ENCODE results near the gene GALNT9. TPM values are rescaled to one million over a fixed set of nuclear protein-coding genes. Genes with fewer than 3 reads are reported as not detected.

Gene GALNT9
- polyA plus RNA-seq, 4 donors: 6.2 to 10.4 (median 8.2) TPM

DNA sequence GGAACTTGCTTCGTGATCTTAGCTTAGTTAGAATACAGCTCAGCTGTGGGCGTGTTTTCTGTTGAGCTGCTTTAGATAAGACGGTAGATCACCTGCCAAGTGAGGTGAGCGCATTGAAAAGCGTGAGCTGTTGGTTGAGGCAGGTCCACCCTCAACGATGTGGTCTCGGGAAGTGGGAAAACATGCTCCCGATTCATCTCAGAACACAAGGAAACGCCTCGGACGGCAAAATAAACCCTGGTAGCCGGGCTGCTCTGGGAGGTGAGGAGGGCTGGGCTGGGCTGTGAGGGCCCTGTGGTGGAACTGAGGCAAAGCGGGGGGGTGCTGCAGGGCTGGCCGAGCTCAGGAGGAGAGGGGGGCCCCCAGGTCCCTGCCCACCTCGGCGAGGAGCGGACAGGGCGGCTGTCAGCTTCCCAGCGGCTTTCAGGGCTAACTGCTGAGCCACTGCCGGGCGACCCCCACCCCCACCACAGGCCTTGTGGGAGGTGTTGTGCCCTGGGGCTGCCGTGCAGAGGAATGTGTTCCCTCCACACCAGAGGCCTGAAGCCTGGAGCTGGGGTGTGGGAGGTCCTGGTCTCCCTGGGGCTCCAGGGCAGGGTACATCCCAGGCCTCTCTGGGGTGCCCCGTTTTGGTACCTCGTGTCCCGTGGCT is 154.4 kb downstream of the GALNT9 start:
- DNase-seq (ENCODE audit: low read depth in 4 of 4, low spot score in 3 of 4): no peak

DNA sequence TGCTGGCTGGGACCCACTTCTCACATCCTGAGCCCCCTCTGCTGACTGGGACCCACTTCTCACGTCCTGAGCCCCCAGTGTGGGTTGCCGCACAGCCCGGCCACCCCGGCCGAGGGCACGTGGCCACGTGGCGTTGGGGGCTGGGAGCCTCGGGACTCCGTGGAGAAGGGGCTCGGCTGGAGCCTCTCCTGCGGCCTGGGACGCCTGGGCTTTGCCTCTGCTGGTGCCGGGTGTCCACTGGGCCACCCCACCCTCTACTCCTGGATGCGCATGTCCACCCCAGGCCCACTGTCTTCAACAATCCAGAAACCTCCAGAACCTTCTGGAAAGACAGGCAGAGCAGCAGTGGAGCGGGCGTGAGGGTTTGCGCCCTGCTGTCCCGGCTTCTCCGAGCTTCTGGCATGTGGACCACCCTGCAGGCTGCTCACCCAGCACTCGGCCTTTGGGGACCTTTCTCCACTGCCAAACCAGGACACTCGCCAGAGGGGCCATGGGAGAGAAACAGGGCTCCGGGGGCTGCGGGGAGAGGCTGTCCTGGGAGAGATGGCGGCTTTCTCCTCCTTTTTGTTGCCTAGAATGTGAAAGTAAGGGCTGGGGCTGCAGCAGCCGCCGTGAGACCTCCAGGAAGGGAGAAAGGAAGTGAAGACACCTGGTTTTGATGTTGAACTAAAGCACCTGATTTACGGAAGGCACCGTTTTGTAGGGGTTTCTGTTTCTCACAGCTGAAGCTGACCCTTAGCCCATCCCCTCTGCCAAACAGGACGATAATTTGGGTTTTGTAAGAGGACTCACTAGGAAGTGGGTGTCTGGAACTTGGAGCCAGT is 155.2 kb downstream of the GALNT9 start:
- DNase-seq (ENCODE audit: low read depth in 4 of 4, low spot score in 3 of 4): no peak

DNA sequence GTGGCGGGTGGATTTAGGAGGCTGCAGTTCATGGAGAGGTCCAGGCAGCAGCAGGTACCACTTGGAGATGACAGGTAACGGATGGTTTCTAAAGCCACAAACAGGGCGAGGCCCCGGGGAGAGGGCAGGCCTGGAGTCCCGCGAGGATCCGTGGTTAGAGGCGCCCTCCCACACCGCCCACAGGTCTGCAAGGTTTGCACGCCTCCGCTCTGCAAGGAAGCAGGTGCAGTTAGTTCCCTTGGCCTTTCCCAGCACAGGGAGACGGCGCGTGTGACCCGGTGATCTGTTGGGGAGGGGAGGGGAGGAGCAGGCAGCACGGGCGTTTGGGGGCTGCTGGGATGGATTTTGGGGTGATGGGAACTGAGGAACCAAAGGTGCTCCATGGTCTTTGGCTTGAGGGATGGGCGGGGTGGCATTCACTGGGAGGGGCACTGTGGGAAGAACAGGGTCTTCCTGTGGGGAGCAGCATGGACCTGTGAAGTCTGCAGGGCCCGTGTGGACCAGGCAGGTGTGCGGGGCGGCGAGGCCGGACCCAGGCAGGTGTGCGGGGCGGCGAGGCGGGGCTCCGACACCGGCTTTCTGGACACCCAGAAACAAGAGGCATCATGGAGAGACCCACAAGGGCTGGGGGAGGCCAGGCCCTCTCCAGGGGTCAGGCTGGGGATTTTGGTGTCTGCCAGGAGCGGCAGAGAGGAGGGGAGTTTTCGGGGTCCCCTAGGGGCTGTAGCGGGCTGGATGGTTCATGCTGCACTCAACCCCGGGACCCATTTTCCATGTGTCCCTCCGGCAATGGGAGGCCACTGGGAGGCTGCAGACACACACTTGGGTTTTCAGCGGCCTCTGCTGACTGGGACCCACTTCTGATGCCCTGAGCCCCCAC is 156.0 kb downstream of the GALNT9 start:
- DNase-seq (ENCODE audit: low read depth in 4 of 4, low spot score in 3 of 4): no peak

DNA sequence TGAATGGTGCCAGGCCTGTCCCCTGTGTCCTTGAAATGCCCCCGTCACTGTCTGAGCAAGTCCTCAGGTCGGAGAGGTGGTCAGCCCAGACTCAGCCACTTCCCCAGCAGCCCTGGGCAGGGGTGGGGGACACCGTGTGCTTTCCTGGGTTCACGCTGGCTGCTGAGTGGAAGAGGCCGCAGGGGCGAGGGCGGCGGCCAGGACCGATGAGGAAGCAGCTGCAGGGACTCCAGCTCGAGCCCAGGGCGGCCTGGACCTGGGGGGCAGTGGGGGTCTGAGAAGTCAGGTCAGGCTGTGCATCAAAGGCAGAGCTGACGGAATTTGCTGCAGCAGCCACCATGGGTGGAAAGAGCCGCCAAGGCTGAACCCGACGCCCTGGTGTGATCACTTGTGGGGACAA is 156.8 kb downstream of the GALNT9 start:
- DNase-seq (ENCODE audit: low read depth in 4 of 4, low spot score in 3 of 4): no peak

DNA sequence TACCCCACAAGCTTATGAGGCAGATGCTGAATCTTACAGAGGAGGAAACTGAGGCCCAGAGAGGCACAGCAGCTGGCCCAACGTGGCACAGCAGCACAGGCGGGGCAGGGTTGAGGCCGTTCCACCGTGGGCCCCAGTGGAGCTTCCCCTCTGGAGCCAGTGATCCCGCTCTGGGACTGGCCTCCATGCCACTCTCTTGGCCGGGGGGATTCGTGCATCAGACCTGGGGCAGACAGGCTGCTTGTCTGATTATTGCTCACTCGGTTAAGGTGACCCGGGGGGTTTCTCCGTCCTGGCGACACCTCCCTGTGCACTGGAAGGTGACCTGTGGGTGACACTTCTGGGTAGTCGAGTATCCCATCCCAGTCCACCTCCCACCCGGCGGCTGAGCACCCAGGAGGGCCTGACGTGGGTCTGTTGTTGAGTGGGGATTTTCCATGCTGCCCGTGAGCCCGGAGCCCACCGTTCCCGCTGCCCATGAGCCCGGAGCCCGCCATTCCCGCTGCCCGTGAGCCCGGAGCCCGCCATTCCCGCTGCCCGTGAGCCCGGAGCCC is 157.3 kb downstream of the GALNT9 start:
- no peak for DNase-seq (ENCODE audit: low read depth in 4 of 4, low spot score in 3 of 4)

DNA sequence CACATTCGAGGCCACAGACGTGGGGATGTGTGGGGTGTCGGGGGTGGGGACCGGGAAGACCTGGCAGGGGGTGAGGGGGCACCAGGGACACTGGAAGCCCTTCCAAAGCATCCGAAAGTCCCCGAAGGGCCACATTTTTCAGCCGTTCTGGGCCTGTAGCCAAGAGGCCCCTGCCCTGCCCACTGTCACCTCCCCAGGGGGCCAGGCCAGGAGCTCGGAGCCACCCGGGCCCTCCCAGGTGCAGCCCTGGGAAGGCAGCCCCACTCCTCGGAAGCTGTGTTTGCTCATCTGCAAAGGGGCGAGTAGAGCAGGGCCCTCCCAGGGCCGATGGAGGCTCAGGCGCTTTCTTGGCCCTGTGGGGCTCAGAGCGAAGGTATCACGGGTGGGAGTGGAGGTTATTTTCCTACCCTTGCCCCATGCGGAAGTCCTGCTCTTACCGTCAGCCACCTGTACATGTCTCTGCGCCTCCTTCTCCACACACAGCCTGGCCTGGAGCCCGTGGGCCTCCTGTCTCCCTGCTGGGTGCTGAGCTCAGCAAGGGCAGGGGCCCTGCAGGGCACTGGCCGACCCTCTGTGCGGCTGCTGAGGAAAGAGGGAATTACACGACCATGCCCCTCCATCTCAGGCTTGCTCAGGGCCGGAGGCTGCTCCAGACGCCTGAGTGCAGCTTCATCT is 158.0 kb downstream of the GALNT9 start:
- DNase-seq (ENCODE audit: low read depth in 4 of 4, low spot score in 3 of 4): no peak

DNA sequence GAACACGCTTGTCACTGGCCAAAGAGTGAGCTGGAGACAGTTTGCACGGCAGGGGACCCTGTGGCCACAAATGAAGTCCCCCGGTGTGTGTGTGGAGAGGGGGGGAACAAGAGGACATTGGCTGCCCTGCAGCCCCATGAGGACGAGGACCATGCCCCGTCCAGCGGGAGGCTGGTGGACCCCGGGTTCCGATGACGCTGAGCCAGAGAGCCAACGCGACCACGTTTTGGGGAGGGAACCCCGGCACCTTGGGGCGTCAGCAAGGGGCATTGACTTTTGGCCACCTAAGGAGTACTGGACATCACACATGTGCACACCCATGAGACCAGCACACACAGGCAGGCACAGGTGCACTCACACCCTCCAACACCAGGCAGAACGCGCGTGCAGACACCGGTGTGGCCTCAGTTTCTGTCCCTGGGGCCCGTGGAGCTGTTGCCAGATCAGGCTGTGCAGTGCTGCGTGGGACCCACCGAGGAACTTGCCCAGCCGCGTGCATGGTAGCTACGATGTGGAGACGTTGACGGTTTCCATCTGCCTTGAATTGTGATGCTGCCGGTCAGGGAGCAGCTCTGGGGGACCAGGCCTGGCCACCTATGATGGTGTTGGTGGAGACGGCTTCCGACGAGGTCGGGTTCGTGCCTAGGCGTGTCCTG is 158.6 kb downstream of the GALNT9 start:
- DNase-seq (ENCODE audit: low read depth in 4 of 4, low spot score in 3 of 4): no peak

DNA sequence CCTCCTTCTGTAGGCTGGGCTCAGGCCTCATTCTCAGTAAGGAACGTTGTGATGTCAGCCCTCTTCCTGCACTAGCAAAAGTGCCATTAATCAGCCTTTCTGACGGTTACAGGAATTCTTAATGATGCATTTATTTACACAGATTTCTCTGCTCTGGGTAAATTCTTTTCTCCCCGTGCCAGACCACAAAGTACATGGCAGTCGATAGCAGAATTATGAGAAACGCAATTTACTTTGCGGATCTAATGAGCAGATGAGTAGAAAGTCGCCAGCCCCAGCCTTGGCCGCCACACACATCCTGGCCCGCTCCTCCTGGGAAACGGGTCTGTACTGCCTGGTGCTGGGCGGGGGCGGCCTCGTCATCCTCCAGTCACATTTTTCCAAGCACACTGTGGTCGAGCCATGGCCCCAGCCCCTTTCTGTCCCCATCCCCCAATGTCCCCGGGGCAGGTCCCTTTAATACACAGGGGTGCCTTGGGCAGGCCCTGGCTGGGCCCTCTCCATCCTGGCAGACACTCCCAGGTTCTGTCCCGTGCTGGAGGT is 159.2 kb downstream of the GALNT9 start:
- no peak for DNase-seq (ENCODE audit: low read depth in 4 of 4, low spot score in 3 of 4)

DNA sequence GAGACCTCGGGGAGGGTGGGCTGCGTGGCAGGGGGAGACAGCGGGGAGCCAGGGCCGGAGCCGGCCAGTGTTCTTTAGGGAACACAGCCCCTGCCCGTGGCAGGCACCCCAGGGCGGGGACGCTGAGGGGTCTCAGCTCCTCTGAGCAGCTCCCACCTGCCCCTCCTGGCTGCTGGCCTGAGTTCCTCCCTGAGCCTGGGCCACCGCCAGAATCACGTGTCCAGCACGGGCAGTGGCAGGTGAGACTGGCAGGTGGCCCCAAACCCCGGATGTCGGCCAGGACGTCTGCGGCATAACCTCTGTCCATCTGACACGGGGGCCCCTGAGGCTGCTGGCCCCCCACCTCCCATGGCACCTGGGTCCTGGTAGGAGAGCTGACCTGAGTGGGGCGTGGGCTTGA is 160.0 kb downstream of the GALNT9 start:
- DNase-seq (ENCODE audit: low read depth in 4 of 4, low spot score in 3 of 4): no peak

DNA sequence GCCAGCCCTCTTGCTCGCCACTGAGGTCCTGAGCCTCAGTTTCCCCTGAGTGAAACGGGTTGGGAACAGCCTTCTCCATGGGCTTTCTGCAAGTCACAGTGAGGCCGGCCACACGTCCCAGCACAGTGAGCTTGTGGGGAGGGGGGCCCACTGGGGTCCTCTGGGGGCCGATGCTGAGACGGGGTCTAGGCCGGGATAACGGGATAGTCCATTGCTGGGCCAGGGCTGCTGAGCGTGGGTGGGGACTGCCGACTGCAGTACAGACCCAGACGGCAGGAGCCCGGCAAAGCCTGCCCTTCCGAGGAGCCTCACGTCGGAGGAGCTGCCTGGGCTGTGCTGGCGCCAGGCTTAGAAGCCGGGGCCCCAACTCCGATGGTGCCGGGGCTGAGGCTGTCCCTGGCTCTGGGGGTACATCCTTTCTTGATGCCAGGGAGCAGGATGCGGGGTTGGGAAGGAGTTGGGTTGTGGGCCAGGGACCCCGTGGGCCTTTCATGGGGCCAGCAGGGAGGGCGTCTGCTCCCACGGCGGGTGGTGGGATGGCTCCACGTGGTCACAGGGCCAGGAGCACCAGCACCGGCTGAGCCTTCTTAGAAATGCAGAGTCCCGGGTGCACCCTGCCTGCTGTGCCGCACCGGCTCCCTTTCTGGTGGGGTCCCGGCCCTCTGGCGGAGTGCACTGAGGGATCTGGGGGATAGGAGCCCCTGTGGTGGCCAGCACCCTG is 160.9 kb downstream of the GALNT9 start:
- no peak for DNase-seq (ENCODE audit: low read depth in 4 of 4, low spot score in 3 of 4)

DNA sequence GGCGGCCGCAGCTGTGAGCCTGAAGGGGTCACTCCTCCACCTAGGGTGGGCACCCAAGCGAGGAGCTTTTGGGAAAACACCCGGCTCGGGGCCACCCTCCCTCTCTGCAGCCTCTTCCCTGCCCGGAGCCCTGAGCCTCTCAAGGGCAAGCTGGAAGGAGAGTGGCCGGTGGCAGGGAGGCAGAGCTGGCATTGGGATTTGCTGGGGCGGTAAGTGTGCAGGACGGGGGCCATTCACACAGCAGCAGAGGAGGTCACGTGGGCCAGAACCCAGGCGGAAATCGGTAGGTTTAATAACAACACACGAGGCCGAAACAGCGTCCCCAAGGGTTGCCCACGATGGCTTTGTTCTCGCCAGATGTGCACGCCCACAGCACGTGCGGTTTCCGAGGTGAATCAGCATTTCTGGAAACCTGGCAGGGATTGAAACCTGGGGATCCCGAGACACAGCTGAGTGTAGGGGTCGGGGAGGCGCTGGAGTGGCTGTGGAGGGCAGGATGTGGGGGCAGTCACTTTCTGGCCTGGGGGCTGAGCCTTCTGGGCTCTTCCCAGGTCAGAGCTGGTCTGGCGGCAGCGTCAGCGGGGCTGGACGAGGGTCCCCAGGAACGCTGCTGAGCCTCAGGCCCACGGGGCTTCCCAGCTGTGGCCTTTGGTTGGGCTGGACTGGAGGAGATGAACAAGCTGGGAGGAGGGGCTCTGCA is 161.6 kb downstream of the GALNT9 start:
- no peak for DNase-seq (ENCODE audit: low read depth in 4 of 4, low spot score in 3 of 4)

DNA sequence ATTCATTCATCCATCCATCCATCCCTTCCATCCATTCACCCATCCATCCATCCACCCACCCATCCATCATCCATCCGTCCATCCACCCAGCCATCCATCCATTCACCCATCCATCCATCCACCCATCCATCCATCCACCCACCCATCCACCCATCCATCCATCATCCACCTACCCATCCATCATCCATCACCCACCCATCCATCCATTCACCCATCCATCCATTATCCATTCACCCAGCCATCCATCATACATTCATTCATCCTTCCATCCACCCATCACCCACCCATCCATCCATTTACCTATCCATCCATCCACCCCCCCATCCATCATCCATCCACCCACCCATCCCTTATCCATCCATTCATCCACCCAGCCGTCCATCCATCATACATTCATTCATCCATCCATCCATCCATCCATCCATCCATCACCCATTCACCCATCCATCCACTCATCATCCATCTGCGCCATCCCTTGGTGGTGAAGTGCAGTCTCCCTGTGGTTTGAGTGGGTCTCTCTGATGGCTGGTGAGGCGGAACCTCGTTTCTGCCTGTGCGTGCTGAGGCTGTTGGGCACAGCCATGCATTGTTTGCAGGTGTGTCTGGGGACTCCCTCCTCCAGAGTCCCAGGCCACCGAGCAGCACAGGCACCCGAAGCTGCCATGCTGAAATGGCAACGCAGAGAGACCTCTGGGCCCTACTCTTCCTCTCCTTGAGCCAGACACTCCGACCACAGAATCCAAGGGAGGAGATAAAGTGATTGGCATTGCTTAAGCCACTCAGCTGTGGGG is 162.4 kb downstream of the GALNT9 start:
- no peak for DNase-seq (ENCODE audit: low read depth in 4 of 4, low spot score in 3 of 4)

DNA sequence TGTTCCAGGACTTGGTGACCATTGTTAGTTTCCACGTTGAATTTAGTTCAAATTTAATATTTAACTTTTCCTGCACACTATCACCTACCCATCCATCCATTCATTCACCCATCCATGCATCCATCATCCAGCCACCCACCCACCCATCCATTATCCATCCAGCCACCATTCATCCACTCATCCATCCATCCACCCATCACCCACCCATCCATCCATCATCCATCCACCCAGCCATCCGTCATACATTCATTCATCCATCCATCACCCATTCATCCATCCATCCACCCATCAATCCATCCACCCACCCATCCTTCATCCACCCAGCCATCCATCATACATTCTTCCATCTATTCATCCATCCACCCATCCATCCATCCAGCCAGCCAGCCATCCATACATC is 163.3 kb downstream of the GALNT9 start:
- DNase-seq (ENCODE audit: low read depth in 4 of 4, low spot score in 3 of 4): no peak

DNA sequence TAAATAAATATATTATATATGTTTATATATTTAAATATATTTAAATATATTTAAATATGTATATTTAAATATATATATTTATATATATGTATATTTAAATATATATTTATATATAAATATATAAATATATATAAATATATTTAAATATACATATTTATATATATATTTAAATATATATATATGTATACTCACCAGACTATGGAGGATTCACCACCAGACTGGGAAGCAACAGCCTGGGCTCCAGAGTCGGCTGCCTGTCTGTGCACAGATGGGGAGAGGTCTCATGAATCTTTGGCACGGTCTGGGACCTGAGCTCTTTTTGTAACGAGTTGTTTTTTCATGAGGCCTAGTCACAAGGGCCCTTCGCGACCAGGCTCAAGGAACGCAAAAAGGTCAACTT is 163.8 kb downstream of the GALNT9 start:
- no peak for DNase-seq (ENCODE audit: low read depth in 4 of 4, low spot score in 3 of 4)

DNA sequence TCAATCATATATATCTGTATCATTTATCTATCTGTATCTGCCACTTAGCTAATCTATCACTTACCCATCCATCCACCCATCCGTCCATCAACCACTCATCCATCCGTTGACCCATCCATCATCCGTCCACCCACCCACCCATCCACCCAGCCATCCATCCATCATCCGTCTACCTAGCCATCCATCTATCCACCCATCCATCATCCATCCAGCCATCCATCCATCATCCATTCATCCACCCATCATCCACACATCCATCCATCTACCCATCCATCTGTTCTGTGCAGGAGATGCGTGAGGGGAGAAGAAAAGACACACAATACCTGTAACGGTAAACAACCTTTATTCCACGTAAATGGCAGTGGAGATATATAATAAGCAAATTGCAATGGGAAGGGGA is 165.0 kb downstream of the GALNT9 start:
- no peak for DNase-seq (ENCODE audit: low read depth in 4 of 4, low spot score in 3 of 4)

DNA sequence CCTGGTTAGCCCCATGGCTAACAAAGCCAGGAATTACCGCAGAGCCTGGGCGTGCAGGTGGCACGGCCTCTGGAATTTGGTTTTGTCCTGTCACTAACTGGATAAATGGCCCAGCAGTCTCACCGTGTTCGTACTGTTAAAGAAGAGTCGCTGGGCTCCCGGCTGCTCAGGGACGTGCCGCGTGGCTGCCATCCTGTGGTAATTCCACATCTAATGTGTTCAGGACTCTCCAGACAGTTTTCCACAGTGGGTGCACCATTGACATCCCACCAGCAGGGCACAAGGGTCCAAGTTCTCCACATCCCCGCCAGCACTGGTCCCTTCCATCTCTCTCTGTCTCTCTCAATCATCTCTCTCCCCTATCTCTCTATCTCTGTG is 165.5 kb downstream of the GALNT9 start:
- no peak for DNase-seq (ENCODE audit: low read depth in 4 of 4, low spot score in 3 of 4)

DNA sequence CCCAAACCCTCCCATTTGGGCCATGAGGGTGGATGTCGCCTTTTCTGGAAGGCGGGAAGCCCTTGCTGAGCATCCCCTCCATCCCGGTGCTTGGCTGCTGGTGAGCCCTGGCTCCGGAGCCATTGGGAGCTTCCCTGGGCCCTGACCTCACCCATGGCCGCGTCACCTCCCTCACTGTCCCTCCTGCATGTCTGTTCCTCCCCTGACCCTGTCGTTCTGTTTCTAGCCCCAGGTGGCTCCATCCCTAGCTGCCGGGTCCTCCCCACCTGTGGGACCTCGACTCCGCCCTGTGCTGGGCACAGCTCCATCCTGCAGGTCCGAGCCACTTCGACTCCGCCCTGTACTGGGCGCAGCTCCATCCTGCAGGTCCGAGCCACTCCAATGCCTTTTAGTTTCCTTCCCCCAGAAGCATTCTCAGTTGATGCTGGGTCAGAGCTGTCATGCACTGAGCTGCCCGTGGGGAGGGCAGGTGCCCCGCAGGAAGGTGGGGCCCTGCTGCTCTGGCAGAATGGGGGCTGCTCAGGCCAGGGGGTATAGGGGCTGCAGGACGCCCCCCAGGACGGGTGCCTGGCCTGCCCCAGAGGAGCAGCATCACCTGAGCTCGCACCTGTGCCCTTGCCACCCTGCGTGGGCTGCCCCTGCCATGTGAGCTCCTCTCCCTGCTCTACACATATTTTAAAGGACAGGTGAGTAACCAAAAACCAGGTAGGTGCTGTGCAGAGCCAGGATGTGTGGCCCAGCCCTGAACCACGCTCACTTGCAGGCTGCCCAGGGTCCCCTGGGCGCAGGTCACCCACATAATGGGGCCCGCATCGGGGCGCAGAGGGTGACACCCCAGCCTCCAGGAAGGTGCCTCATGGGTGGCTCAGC is 166.1 kb downstream of the GALNT9 start:
- DNase-seq (ENCODE audit: low read depth in 4 of 4, low spot score in 3 of 4): no peak

Data from left renal pelvis (tissue), 4 donors.